ENCODE results near the gene PAQR7.

PAQR7 gene

DNA sequence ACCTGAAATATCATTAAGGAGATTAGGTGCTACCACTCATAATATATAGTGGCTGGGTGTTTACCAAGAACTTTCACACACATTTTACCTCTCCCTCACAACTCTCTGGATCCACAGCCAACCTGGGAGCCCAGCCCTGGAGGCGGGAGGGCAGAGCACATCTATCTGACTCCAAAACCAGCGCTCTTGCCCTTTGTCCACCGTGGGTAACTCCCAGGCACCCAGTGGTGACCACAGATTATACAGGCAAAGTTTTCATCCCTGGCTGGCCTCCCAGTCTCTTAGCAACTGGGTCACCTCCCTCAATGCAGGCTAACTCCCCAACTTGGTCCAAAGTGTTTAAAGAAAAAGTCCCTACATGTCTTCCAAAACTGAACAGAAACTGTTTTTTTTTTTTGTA, 2.4 kb downstream of the PAQR7 start:
- no peak overlapping the region for H3K27ac ChIP-seq (ENCODE audit: low read depth, low read length)

GRCh38 chr1:25872713-25873112, 2.8 kb downstream of the PAQR7 start:
- Histone ChIP-seq H3K27me3 (ENCODE audit: control insufficient read depth, insufficient read depth, low read length) (peaks cover 12% of the 10 kb centered on the region), H3K9me3 (ENCODE audit: control insufficient read depth, insufficient read depth, low read length) (no peaks in the 10 kb centered on the region), H3K9ac (ENCODE audit: low read depth, low read length) (no peak overlapping the region), H3K36me3 (ENCODE audit: control insufficient read depth, insufficient read depth, low read length) (no peaks in the 10 kb centered on the region), H3K4me3 (ENCODE audit: low read depth, low read length) (no peak overlapping the region), H3K27ac (ENCODE audit: low read depth, low read length) (no peak overlapping the region), H3K4me1 (ENCODE audit: control insufficient read depth, insufficient read depth, low read length) (peaks cover 28% of the 10 kb centered on the region)

More for the DNA sequence above, 2.4 kb downstream of the PAQR7 start:
- no peaks in the 10 kb centered on the region for H3K36me3 ChIP-seq (ENCODE audit: control insufficient read depth, insufficient read depth, low read length)
- H3K9ac ChIP-seq (ENCODE audit: low read depth, low read length) = no peak overlapping the region
- H3K27me3 ChIP-seq (ENCODE audit: control insufficient read depth, insufficient read depth, low read length) = peaks cover 12% of the 10 kb centered on the region
- H3K9me3 ChIP-seq (ENCODE audit: control insufficient read depth, insufficient read depth, low read length) = no peaks in the 10 kb centered on the region
- peaks cover 24% of the 10 kb centered on the region for H3K4me1 ChIP-seq (ENCODE audit: control insufficient read depth, insufficient read depth, low read length)
- H3K4me3 ChIP-seq (ENCODE audit: low read depth, low read length) = no peak overlapping the region

DNA sequence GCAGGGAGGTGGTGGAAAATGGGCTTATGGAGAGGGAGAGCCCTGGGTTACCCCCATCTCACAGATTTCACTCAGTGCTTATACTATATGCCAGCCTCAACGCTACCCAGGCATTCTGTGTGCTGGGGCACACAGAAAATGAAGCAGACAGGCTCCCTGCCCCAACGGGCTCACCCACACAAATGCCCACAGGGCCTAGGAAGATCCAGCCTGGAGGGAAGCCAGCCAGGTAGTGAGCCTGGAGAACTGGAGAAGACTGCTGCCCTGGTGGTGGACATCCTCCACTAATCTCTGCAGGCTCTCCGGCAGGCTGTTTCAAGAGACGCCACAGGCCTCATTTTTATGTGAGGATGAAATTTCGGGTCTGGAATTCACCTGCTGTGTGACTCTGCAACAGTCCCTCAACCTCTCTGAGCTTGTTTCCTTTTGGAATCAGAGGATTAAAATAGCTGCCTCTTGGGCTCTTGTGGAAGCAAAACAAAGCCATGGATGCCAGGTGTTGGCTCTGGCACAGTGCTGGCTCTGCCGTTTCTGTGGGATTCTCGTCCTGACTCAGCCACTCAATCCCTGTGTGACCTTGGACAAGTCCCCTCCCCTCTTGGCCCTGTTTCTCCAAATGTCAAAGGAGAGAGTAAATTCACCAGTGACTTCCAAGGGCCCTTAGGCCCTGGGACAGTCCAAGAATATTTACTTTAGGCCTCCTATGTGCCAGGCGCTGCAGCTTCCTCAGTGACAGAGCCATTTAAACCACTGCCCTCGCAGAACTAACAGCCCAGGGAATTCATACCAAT, 3.6 kb downstream of the PAQR7 start:
- H3K4me3 ChIP-seq (ENCODE audit: low read depth, low read length) = no peak overlapping the region
- no peaks in the 10 kb centered on the region for H3K36me3 ChIP-seq (ENCODE audit: control insufficient read depth, insufficient read depth, low read length)
- peaks cover 34% of the 10 kb centered on the region for H3K4me1 ChIP-seq (ENCODE audit: control insufficient read depth, insufficient read depth, low read length)
- H3K9ac ChIP-seq (ENCODE audit: low read depth, low read length) = no peak overlapping the region
- no peak overlapping the region for H3K27ac ChIP-seq (ENCODE audit: low read depth, low read length)
- no peaks in the 10 kb centered on the region for H3K9me3 ChIP-seq (ENCODE audit: control insufficient read depth, insufficient read depth, low read length)
- peaks cover 8% of the 10 kb centered on the region for H3K27me3 ChIP-seq (ENCODE audit: control insufficient read depth, insufficient read depth, low read length)

- Histone ChIP-seq H3K9ac (ENCODE audit: low read depth, low read length) (no peak overlapping the region), H3K9me3 (ENCODE audit: control insufficient read depth, insufficient read depth, low read length) (no peaks in the 10 kb centered on the region), H3K4me1 (ENCODE audit: control insufficient read depth, insufficient read depth, low read length) (peaks cover 28% of the 10 kb centered on the region), H3K4me3 (ENCODE audit: low read depth, low read length) (no peak overlapping the region), H3K27ac (ENCODE audit: low read depth, low read length) (no peak overlapping the region), H3K36me3 (ENCODE audit: control insufficient read depth, insufficient read depth, low read length) (no peaks in the 10 kb centered on the region), H3K27me3 (ENCODE audit: control insufficient read depth, insufficient read depth, low read length) (peaks cover under 1% of the 10 kb centered on the region; the same call in 1 of the 2 replicates)
Observed at GRCh38 chr1:25871086-25871703, 4.3 kb downstream of the PAQR7 start.

DNA sequence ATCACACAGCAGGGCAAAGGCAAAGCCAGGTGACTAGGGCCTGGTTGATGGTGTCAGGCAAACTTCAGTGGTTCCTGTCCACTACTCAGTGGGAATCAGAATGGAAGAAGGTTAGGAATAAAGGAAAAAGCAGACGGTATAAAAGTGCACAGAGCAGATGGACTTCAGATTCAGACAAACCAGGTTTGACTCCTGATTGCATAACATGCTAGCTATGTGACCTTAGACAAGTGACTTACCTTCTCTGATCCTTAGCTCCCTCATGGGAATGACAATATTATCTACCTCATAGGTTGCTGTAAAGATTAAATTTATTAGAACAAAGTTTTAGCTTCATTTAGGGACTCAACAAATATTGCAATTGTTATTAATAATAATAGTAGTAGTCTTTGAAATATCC, 4.9 kb downstream of the PAQR7 start:
- Histone ChIP-seq H3K9ac (ENCODE audit: low read depth, low read length) (no peak overlapping the region), H3K4me3 (ENCODE audit: low read depth, low read length) (no peak overlapping the region), H3K27me3 (ENCODE audit: control insufficient read depth, insufficient read depth, low read length) (no peaks in the 10 kb centered on the region), H3K27ac (ENCODE audit: low read depth, low read length) (no peak overlapping the region), H3K4me1 (ENCODE audit: control insufficient read depth, insufficient read depth, low read length) (peaks cover 24% of the 10 kb centered on the region), H3K9me3 (ENCODE audit: control insufficient read depth, insufficient read depth, low read length) (no peaks in the 10 kb centered on the region), H3K36me3 (ENCODE audit: control insufficient read depth, insufficient read depth, low read length) (no peaks in the 10 kb centered on the region)

DNA sequence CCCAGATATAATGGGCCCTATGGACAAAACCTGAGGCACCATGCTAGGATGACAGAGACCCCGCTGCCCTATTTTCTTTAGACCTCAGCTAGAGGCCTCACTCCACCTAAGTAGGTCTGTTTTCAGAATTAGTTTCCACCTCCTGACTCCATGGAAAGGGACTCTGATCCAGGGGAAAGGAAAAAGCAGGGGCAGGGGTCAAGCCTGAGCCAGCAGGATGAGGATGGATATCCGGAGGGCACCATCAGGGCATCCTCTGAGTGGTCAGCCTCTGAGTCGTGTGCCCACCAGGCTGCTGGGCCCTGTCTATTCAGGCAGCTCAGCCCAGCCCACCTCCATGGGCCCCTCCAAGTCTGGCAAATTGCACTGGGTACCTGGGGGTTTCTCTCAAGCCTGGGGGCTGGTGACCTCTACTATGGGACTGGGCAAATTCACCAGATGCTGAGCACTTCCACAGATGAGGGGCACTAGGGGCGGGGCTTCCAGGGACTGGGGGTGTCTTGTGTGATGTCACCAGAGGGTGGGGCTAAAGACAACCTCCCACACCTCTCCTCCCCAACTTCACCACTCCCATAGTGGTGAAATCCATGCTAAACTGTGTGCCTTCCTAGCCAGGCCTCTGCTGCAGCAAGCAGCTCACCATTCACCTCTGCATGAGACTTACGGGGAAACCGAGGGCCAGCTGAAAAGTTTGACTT, 5.5 kb downstream of the PAQR7 start:
- peaks cover 24% of the 10 kb centered on the region for H3K4me1 ChIP-seq (ENCODE audit: control insufficient read depth, insufficient read depth, low read length)
- no peaks in the 10 kb centered on the region for H3K27me3 ChIP-seq (ENCODE audit: control insufficient read depth, insufficient read depth, low read length)
- no peak overlapping the region for H3K4me3 ChIP-seq (ENCODE audit: low read depth, low read length)
- H3K27ac ChIP-seq (ENCODE audit: low read depth, low read length) = no peak overlapping the region
- no peak overlapping the region for H3K9ac ChIP-seq (ENCODE audit: low read depth, low read length)
- H3K9me3 ChIP-seq (ENCODE audit: control insufficient read depth, insufficient read depth, low read length) = no peaks in the 10 kb centered on the region
- H3K36me3 ChIP-seq (ENCODE audit: control insufficient read depth, insufficient read depth, low read length) = no peaks in the 10 kb centered on the region

DNA sequence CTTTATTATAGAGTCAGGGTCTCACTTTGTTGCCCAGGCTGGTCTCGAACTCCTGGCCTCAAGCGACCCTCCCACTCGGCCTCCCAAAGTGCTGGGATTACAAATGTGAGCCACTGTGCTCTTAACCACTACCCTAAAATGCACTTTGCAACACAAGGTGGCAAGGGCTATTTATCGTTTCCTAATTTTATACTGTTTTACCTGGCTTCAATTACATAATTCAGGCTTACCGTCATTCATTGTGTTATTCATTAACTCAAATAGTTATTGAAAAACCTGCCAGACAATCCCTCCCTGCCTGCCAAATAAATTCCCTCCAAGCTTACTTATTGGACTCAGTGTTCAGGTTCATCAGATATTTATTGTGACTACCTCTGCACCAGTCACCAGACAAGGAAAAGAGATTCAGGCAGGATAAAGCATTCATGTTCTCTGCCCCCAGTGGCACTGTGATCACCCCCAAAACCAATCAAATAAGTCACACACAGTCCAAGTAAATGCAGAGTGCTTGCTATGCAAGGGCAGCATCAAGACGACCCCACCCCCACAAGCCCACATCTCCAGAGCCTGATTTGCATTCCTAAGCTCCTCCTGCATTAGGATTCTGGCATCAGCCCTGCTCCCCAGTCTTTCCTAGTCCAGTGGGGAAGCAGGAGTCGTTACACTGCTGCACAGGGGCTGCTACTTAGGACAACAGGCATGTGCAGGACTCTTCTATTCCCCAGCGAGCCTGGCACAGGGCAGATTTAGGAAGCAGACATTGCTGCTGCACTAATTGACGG, 8.1 kb downstream of the PAQR7 start:
- no peaks in the 10 kb centered on the region for H3K9me3 ChIP-seq (ENCODE audit: control insufficient read depth, insufficient read depth, low read length)
- H3K4me3 ChIP-seq (ENCODE audit: low read depth, low read length) = no peak overlapping the region; the same call in 1 of the 2 replicates
- H3K27me3 ChIP-seq (ENCODE audit: control insufficient read depth, insufficient read depth, low read length) = no peaks in the 10 kb centered on the region
- H3K27ac ChIP-seq (ENCODE audit: low read depth, low read length) = no peak overlapping the region
- peaks cover 5% of the 10 kb centered on the region; the same call in 1 of the 2 replicates for H3K36me3 ChIP-seq (ENCODE audit: control insufficient read depth, insufficient read depth, low read length)
- peaks cover 17% of the 10 kb centered on the region for H3K4me1 ChIP-seq (ENCODE audit: control insufficient read depth, insufficient read depth, low read length)
- no peak overlapping the region for H3K9ac ChIP-seq (ENCODE audit: low read depth, low read length)

- peaks cover 5% of the 10 kb centered on the region; the same call in 1 of the 2 replicates for H3K36me3 ChIP-seq (ENCODE audit: control insufficient read depth, insufficient read depth, low read length)
- peaks cover 17% of the 10 kb centered on the region for H3K4me1 ChIP-seq (ENCODE audit: control insufficient read depth, insufficient read depth, low read length)
- H3K4me3 ChIP-seq (ENCODE audit: low read depth, low read length) = no peak overlapping the region
- H3K27ac ChIP-seq (ENCODE audit: low read depth, low read length) = no peak overlapping the region
- no peaks in the 10 kb centered on the region for H3K27me3 ChIP-seq (ENCODE audit: control insufficient read depth, insufficient read depth, low read length)
- H3K9me3 ChIP-seq (ENCODE audit: control insufficient read depth, insufficient read depth, low read length) = no peaks in the 10 kb centered on the region
- no peak overlapping the region for H3K9ac ChIP-seq (ENCODE audit: low read depth, low read length)
Observed at GRCh38 chr1:25866288-25866687, 9.2 kb downstream of the PAQR7 start.

GRCh38 chr1:25864434-25864833, 11.1 kb downstream of the PAQR7 start:
- H3K36me3 ChIP-seq (ENCODE audit: control insufficient read depth, insufficient read depth, low read length) = peaks cover 5% of the 10 kb centered on the region; the same call in 1 of the 2 replicates
- H3K4me3 ChIP-seq (ENCODE audit: low read depth, low read length) = no peak overlapping the region
- no peaks in the 10 kb centered on the region for H3K27me3 ChIP-seq (ENCODE audit: control insufficient read depth, insufficient read depth, low read length)
- no peaks in the 10 kb centered on the region for H3K9me3 ChIP-seq (ENCODE audit: control insufficient read depth, insufficient read depth, low read length)
- H3K9ac ChIP-seq (ENCODE audit: low read depth, low read length) = no peak overlapping the region
- H3K27ac ChIP-seq (ENCODE audit: low read depth, low read length) = no peak overlapping the region
- H3K4me1 ChIP-seq (ENCODE audit: control insufficient read depth, insufficient read depth, low read length) = peaks cover 12% of the 10 kb centered on the region

- H3K9me3 ChIP-seq (ENCODE audit: control insufficient read depth, insufficient read depth, low read length) = no peaks in the 10 kb centered on the region
- no peaks in the 10 kb centered on the region for H3K27me3 ChIP-seq (ENCODE audit: control insufficient read depth, insufficient read depth, low read length)
- H3K27ac ChIP-seq (ENCODE audit: low read depth, low read length) = no peak overlapping the region
- peaks cover 5% of the 10 kb centered on the region; the same call in 1 of the 2 replicates for H3K36me3 ChIP-seq (ENCODE audit: control insufficient read depth, insufficient read depth, low read length)
- peaks cover 12% of the 10 kb centered on the region for H3K4me1 ChIP-seq (ENCODE audit: control insufficient read depth, insufficient read depth, low read length)
- H3K9ac ChIP-seq (ENCODE audit: low read depth, low read length) = no peak overlapping the region
- H3K4me3 ChIP-seq (ENCODE audit: low read depth, low read length) = no peak overlapping the region
Observed at GRCh38 chr1:25863486-25864262, 11.8 kb downstream of the PAQR7 start.
